Thyroid gland (tissue), 4 donors: ENCODE results near the gene RBM28.
A peak's percentile ranks its signal among the peaks of the same experiment; 100 is the strongest.

Experiments
- POLR2A ChIP-seq, 2 donors: fragments of 450-650 bp; IDR thresholded peaks; one replicate each; pipeline ENCODE4 v1.6.1; 2017; ENCODE audit warnings: antibody characterized with exemption in 2 of 2, mild to moderate bottlenecking in 2 of 2, moderate library complexity in 1 of 2
- TF ChIP-seq, protein P1 (sequence below), 6 experiments: fragments of 200-600 bp in 3 of 6; fragments of 450-650 bp in 3 of 6; sonication (generic) in 3 of 6; IDR thresholded peaks; one replicate each; pipeline ENCODE4 v1.5.1; 2016 to 2019; ENCODE audit warnings: antibody characterized with exemption in 6 of 6, mild to moderate bottlenecking in 2 of 6, inconsistent platforms in 1 of 6, moderate library complexity in 1 of 6

- TF ChIP-seq, protein P1, sequence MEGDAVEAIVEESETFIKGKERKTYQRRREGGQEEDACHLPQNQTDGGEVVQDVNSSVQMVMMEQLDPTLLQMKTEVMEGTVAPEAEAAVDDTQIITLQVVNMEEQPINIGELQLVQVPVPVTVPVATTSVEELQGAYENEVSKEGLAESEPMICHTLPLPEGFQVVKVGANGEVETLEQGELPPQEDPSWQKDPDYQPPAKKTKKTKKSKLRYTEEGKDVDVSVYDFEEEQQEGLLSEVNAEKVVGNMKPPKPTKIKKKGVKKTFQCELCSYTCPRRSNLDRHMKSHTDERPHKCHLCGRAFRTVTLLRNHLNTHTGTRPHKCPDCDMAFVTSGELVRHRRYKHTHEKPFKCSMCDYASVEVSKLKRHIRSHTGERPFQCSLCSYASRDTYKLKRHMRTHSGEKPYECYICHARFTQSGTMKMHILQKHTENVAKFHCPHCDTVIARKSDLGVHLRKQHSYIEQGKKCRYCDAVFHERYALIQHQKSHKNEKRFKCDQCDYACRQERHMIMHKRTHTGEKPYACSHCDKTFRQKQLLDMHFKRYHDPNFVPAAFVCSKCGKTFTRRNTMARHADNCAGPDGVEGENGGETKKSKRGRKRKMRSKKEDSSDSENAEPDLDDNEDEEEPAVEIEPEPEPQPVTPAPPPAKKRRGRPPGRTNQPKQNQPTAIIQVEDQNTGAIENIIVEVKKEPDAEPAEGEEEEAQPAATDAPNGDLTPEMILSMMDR (IDR thresholded peaks at IDR 0.05), result peak in 2 of 6 experiments; percentile 1 to 19
- peak in 1 of 2 donors; percentile 62 for TF ChIP-seq POLR2A (IDR thresholded peaks at IDR 0.05)
Measured at GRCh38 chr7:128343554-128344430, at the start of gene RBM28.
